Measurements from ENCODE around the gene OR8K5. TPM values are rescaled to one million over a fixed set of nuclear protein-coding genes. Genes with fewer than 3 reads are reported as not detected.

Gene OR8K5
- not detected in 2 replicates for total RNA-seq

- no peak within 1 kb of the TSS for H3K4me3 ChIP-seq (ENCODE audit: low read depth, low read length)
Measured at GRCh38 chr11:56160217-56160616, at the start of gene OR8K5. TSS of gene OR8K5 (minus strand) at chr11:56160317. CDS start at chr11:56160317, 0 bp downstream.

GRCh38 chr11:56207790-56208189 is 47.7 kb upstream of the OR8K5 start:
- no peak for DNase-seq (ENCODE audit: low read depth)
- no peak for TF ChIP-seq CTCF (conservative IDR thresholded peaks at IDR 0.05; ENCODE audit: low read depth, low read length)
- H3K4me3 ChIP-seq (ENCODE audit: low read depth, low read length): no peak overlapping the region

More at GRCh38 chr11:56160217-56160616, at the start of gene OR8K5:
- TF ChIP-seq CTCF (conservative IDR thresholded peaks at IDR 0.05; ENCODE audit: low read depth, low read length): no peak
- no peak for DNase-seq (ENCODE audit: low read depth)

- TF ChIP-seq CTCF (conservative IDR thresholded peaks at IDR 0.05; ENCODE audit: low read depth, low read length): no peak
- no peak overlapping the region for H3K4me3 ChIP-seq (ENCODE audit: low read depth, low read length)
- no peak for DNase-seq (ENCODE audit: low read depth)
Measured at GRCh38 chr11:56197367-56197766, 37.2 kb upstream of the OR8K5 start.

- no peak for TF ChIP-seq CTCF (conservative IDR thresholded peaks at IDR 0.05; ENCODE audit: low read depth, low read length)
- no peak overlapping the region for H3K4me3 ChIP-seq (ENCODE audit: low read depth, low read length)
- DNase-seq (ENCODE audit: low read depth): no peak
Measured at GRCh38 chr11:56196705-56197104, 36.6 kb upstream of the OR8K5 start.

- no peak for DNase-seq (ENCODE audit: low read depth)
- TF ChIP-seq CTCF (conservative IDR thresholded peaks at IDR 0.05; ENCODE audit: low read depth, low read length): no peak
- H3K4me3 ChIP-seq (ENCODE audit: low read depth, low read length): no peak overlapping the region
Measured at GRCh38 chr11:56188602-56189001, 28.5 kb upstream of the OR8K5 start.

- H3K4me3 ChIP-seq (ENCODE audit: low read depth, low read length): no peak overlapping the region
- no peak for DNase-seq (ENCODE audit: low read depth)
- TF ChIP-seq CTCF (conservative IDR thresholded peaks at IDR 0.05; ENCODE audit: low read depth, low read length): no peak
Measured at GRCh38 chr11:56183459-56183858, 23.3 kb upstream of the OR8K5 start.

GRCh38 chr11:56176318-56176717 is 16.2 kb upstream of the OR8K5 start, which contains the start of gene OR5J2:
TSS of gene OR5J2 (plus strand) at chr11:56176618. CDS start at chr11:56176618, 0 bp downstream.
- H3K4me3 ChIP-seq (ENCODE audit: low read depth, low read length): no peak within 1 kb of the TSS
- no peak for DNase-seq (ENCODE audit: low read depth)
- TF ChIP-seq CTCF (conservative IDR thresholded peaks at IDR 0.05; ENCODE audit: low read depth, low read length): no peak

Data from epithelial cell of proximal tubule (primary cell).